H1 (cell line): ENCODE results near the gene SELENOO. TPM values are rescaled to one million over a fixed set of nuclear protein-coding genes. Genes with fewer than 3 reads are reported as not detected.

Experiments
- BACH1 ChIP-seq: IDR thresholded peaks from 2 replicates; pipeline ENCODE4 v1.6.1; 2012; ENCODE audit warnings: low read length, improper control_type of control experiment
- CTBP2 ChIP-seq: IDR thresholded peaks from 2 replicates; pipeline ENCODE4 v1.7.0; 2011; ENCODE audit warnings: borderline replicate concordance, mild to moderate bottlenecking, moderate library complexity, mixed read lengths, low read length; ENCODE audit not compliant: insufficient read depth, insufficient read length
- HDAC2 ChIP-seq, 2 experiments: fragments of 300-600 bp in 1 of 2; sonication (generic) in 1 of 2; IDR thresholded peaks; 2 replicates each; pipeline ENCODE4 v1.6.1; 2011 to 2012; ENCODE audit warnings: low read depth in 2 of 2, low read length in 2 of 2, mild to moderate bottlenecking in 2 of 2, moderate library complexity in 2 of 2, borderline replicate concordance in 1 of 2, inconsistent platforms in 1 of 2
- KDM5A ChIP-seq: fragments of 200-600 bp; IDR thresholded peaks from 2 replicates; pipeline ENCODE4 v1.7.1; 2012; ENCODE audit warnings: mild to moderate bottlenecking, low read length, inconsistent platforms, mixed read lengths
- SIN3A ChIP-seq, 2 experiments: IDR thresholded peaks in 1 of 2; conservative IDR thresholded peaks in 1 of 2; 2 replicates each; pipeline ENCODE4 v1.6.1; 2011 to 2012; ENCODE audit warnings: low read length in 2 of 2, improper control_type of control experiment in 1 of 2, low read depth in 1 of 2, mild to moderate bottlenecking in 1 of 2
- TAF7 ChIP-seq: optimal IDR thresholded peaks from 2 replicates; pipeline ENCODE3; 2011; ENCODE audit warnings: low read depth, mild to moderate bottlenecking, inconsistent platforms, low read length, moderate library complexity, borderline replicate concordance
- TBP ChIP-seq: IDR thresholded peaks from 2 replicates; pipeline ENCODE4 v1.6.1; 2011; ENCODE audit warnings: low read depth, low read length, improper control_type of control experiment
- TEAD4 ChIP-seq: IDR thresholded peaks from 2 replicates; pipeline ENCODE4 v1.6.1; 2012; ENCODE audit warnings: low read depth, low read length, inconsistent platforms, mixed read lengths
- polyA plus RNA-seq, 7 experiments: library from polyadenylated mRNA; depleted of rRNA in 3 of 7; stranded (reverse) in 5 of 7; unstranded in 2 of 7; fragments of >200 nt in 5 of 7; fragments of 200-250 nt in 2 of 7; gene quantifications; 1 replicate in 5 of 7; 2 replicates in 1 of 7; 4 replicates in 1 of 7; pipeline versions ENCODE4 v1.2.1 to v1.2.3, GENCODE V29; 2011 to 2013; ENCODE audit warnings: missing spikeins in 2 of 7, mixed read lengths in 2 of 7
- total RNA-seq: library from RNA; stranded (reverse); fragmentation: NEBNext Ultra II Directional; extraction: Animal tissue kit (Norgen Biotek cat#: 25700); gene quantifications from 2 replicates; pipeline ENCODE4 v1.2.1, GENCODE V29; 2021
- TF ChIP-seq, protein P1 (sequence below): IDR thresholded peaks from 2 replicates; pipeline ENCODE4 v1.6.1; 2011; ENCODE audit warnings: low read depth, mild to moderate bottlenecking, low read length; ENCODE audit not compliant: insufficient read depth

The SELENOO gene
- total and polyA plus RNA-seq, 2 of the 8 experiments (the other 6 are each of a cell fraction or from before 2014, with no cell fraction given): 18.6 to 25.1 TPM

DNA sequence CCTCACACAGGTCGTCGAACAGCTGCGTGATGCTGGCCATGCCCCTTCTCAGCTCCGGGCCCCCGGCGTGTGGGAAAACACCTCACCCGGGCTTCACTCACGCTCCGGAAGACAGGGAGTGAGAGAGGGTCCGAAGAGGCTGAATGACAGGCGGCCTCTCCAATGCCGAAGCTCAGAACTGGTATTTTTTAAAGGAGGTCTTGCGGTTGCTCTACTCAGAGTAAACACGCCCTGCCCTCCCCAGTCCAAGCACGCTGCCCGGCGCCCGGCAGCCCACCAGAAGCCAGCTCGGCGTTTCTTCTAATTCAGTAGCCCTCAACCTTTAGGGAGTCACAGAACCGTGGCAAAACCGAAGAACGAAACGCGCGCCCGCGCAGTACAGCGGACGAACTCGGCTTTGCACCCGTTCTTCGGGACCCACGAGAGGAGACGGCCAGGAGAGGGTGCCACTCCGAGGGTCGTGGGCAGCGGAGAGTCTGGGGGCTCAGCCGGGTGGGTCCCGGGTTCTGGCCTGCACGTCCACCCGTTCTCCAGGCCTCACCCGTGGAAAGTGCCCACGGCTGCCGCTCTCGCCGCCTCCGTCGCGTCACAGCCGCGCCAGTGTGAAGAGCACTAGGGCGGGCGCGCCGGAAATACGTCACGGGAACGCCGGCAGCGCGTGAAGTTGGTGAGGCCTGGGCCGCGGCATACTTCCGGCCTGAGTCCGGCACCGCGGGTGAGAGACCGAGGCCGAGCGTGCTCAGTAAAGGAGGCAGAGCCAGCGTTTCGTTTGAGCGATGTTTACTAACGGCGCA lies 43.8 kb downstream of the SELENOO start, which contains the start of gene TUBGCP6 (continued):
- TF ChIP-seq KDM5A: peak; percentile 89
- peak; percentile 68 for TF ChIP-seq BACH1
- TF ChIP-seq, protein P1, sequence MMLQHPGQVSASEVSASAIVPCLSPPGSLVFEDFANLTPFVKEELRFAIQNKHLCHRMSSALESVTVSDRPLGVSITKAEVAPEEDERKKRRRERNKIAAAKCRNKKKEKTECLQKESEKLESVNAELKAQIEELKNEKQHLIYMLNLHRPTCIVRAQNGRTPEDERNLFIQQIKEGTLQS: peak; percentile 92
- peak; percentile 64 for TF ChIP-seq TAF7
- no peak for TF ChIP-seq CTBP2
- no peak for TF ChIP-seq TEAD4
- peak; percentile 16 to 82; a peak in 1 of 4 replicates for TF ChIP-seq SIN3A (conservative IDR thresholded peaks at IDR 0.05 in 1 of 2, IDR thresholded peaks at IDR 0.05 in 1 of 2; ENCODE audit: low read depth in 1 of 2, low read length in 2 of 2)
- peak in 1 of 2 experiments; percentile 88; a peak in 2 of 4 replicates for TF ChIP-seq HDAC2 (IDR thresholded peaks at IDR 0.05; ENCODE audit: borderline replicate concordance in 1 of 2, low read depth in 2 of 2, low read length in 2 of 2)
- TF ChIP-seq TBP: peak; percentile 68; the same call in 1 of the 2 replicates
